ENCODE measurements around the gene CCT8. TPM values are rescaled to one million over a fixed set of nuclear protein-coding genes. Genes with fewer than 3 reads are reported as not detected.
"Not testable (repeated sequence)": the region's sequence is repeated elsewhere in the genome, so short reads cannot be mapped to it uniquely, and the experiment has no call there.

The CCT8 gene
- total and polyA plus RNA-seq, 4 experiments from 2014 or later: 109 to 173 (median 122) TPM

DNA sequence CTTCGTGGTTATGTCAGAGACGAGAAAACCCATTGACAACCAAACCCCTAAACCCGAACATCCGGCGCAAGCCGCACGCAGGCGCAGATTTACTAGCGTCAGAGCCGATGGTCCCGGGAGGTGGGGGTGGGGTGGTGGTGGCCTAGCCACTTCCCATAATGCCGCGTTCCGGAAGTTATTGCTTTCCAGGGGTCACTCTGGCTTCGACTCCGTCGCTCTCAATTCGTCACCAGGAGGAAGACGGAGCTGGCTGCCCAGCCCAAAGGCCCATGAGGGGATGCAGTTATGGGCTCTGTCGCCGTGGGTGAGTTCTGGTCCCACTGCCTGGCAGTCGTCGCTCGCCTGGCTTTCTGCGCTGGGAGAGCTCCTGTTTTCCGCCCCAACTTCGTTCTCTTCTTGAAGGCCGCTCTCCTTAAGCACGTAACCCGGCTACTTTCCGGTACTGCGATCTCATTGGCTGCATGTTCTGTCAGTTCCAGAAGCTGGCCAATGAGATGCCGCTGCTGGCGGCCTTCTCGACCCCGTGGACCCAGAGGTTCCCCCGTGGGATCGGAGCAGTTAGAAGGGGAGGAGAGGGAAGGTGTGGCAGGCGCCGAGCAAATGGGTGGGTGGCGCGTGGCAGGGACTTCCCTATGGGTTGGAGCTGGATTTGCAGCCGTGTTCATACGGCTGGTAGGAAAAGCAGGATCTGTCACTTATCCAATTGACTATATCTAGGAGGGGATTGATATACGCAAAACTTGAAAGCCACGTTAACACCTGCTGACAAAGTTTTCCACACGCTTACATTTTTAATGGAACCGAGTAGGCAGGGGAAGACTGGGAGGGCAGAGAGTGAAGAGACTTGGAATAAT, 48.7 kb downstream of the CCT8 start, which contains the start of gene USP16:
Gene USP16, plus strand, starts transcription at position 195 of the 854 bp plus-strand sequence. CDS start 3,246 bp downstream, outside the sequence.
- H3K27me3 ChIP-seq (ENCODE audit: insufficient read depth, low read length): no peaks in the 10 kb centered on the region
- no peaks in the 10 kb centered on the region for H3K9me3 ChIP-seq (ENCODE audit: control insufficient read depth in 1 of 2, low read length in 2 of 2)
- Mint-ChIP-seq H3K4me3 (peak within 1 kb of the TSS; percentile 96 to 99 (median 98)), H3K27ac (peak within 1 kb of the TSS; percentile 97 to 100 (median 100)), H3K36me3 (peaks cover 7 to 29% of the 10 kb centered on the region in 2 donors), H3K4me1 (peaks cover 34 to 76% (median 57%) of the 10 kb centered on the region in 4 donors), H3K9me3 (peaks cover 0 to 3% (median 0%) of the 10 kb centered on the region in 8 donors), H3K27me3 (no peaks in the 10 kb centered on the region)
- peak within 1 kb of the TSS; percentile 57 to 71 for H3K4me3 ChIP-seq (ENCODE audit: low read length in 2 of 2)
- peaks cover 59% of the 10 kb centered on the region for H3K4me1 ChIP-seq (ENCODE audit: insufficient read depth, low read length)
- no peaks in the 10 kb centered on the region for H3K36me3 ChIP-seq (ENCODE audit: insufficient read depth, low read length)
- ChIA-PET CTCF (ENCODE audit: partially characterized antibody) (interaction anchor here (1.2 to 2.7 kb wide), 4 partner anchors 21 to 52 kb away, joined by 3 to 16 read pairs (median 10); partner anchors contain the start of gene LTN1), POLR2A (ENCODE audit: partially characterized antibody) (interaction anchor here (0.7 to 10.5 kb wide), 19 partner anchors 9 to 275 kb away, joined by 3 to 383 read pairs (median 5); partner anchors contain the start of genes BACH1, CCT8 and LTN1)
- intact Hi-C loops (cut with micrococcal nuclease): loop anchor here (1.0 to 2.0 kb wide), 5 partner anchors 22 to 274 kb away; partner anchors contain the start of genes BACH1 and CCT8
- DNase-seq: peak; percentile 96 to 98 (median 97)
- H3K27ac ChIP-seq (ENCODE audit: low read depth, low read length): peak within 1 kb of the TSS; percentile 99

DNA sequence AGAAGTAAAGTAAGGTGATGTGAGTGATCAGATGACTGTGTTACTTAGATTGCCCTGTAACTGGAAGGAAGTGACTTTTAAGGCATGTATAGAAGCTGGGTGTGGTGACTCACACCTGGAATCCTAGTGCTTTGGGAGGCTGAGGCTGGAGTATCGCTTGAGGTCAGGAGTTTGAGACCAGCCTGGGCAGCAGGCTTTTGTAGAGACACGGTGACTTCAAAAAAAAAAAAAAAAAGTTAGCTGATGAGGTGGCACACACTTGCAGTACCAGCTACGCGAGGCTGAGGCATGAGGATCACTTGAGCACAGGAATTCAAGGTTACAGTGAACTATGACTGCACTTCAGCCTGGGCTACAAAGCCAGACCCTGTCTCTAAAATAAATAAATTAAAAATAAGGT, 51.3 kb downstream of the CCT8 start:
- peak overlapping the region; percentile 81 to 97 (median 89) for H3K27ac Mint-ChIP-seq
- no peaks in the 10 kb centered on the region for H3K27me3 Mint-ChIP-seq
- H3K4me3 Mint-ChIP-seq: peak overlapping the region; percentile 4 to 72 (median 48)
- Histone ChIP-seq H3K36me3 (ENCODE audit: insufficient read depth, low read length) (no peaks in the 10 kb centered on the region), H3K9me3 (ENCODE audit: control insufficient read depth in 1 of 2, low read length in 2 of 2) (no peaks in the 10 kb centered on the region), H3K4me1 (ENCODE audit: insufficient read depth, low read length) (peaks cover 66% of the 10 kb centered on the region), H3K27ac (ENCODE audit: low read depth, low read length) (peak overlapping the region; percentile 20), H3K27me3 (ENCODE audit: insufficient read depth, low read length) (no peaks in the 10 kb centered on the region), H3K4me3 (ENCODE audit: low read length in 2 of 2) (no peak overlapping the region)
- H3K4me1 Mint-ChIP-seq: peaks cover 35 to 83% (median 64%) of the 10 kb centered on the region in 4 donors
- ChIA-PET POLR2A (ENCODE audit: partially characterized antibody) (interaction anchor here (5.9 to 10.5 kb wide), 3 partner anchors 18 to 49 kb away, joined by 70 to 383 read pairs (median 107); partner anchors contain the start of genes CCT8 and LTN1), CTCF (ENCODE audit: partially characterized antibody) (interaction anchor here (0.7 to 2.1 kb wide), 5 partner anchors 13 to 54 kb away, joined by 3 to 5 read pairs (median 4); no protein-coding TSS in a partner anchor)
- H3K36me3 Mint-ChIP-seq: peaks cover 0 to 28% of the 10 kb centered on the region in 2 donors
- intact Hi-C loops (cut with micrococcal nuclease): no loop called here
- peak in 2 of 5 donors; percentile 15 to 26 for DNase-seq
- peaks cover 0 to 3% (median 0%) of the 10 kb centered on the region in 8 donors for H3K9me3 Mint-ChIP-seq

DNA sequence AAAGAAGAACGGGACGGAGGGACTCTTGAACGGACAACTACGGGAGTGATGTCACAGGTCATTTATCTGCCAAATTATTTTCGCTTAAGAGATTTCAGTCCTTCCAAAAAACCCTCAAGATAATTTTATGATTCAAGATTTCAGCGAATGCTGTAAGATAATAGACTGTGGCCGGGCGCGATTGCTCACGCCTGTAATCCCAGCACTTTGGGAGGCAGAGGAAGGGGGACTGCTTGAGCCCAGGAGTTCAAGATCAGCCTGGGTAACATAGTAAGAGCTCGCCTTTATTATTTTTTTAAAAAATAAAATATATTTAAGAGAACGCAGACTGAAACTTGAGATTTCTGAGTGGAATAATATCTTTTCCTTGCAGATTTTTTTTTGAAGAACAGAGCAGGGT, 54.9 kb downstream of the CCT8 start:
- no peaks in the 10 kb centered on the region for H3K9me3 Mint-ChIP-seq
- Histone ChIP-seq H3K27ac (ENCODE audit: low read depth, low read length) (peak overlapping the region; percentile 92), H3K4me1 (ENCODE audit: insufficient read depth, low read length) (peaks cover 39% of the 10 kb centered on the region), H3K27me3 (ENCODE audit: insufficient read depth, low read length) (no peaks in the 10 kb centered on the region), H3K9me3 (ENCODE audit: control insufficient read depth in 1 of 2, low read length in 2 of 2) (no peaks in the 10 kb centered on the region), H3K36me3 (ENCODE audit: insufficient read depth, low read length) (no peaks in the 10 kb centered on the region), H3K4me3 (ENCODE audit: low read length in 2 of 2) (peak overlapping the region; percentile 68 to 93)
- peaks cover 0 to 6% of the 10 kb centered on the region in 2 donors for H3K36me3 Mint-ChIP-seq
- ChIA-PET POLR2A (ENCODE audit: partially characterized antibody) (interaction anchor here (1.0 to 10.5 kb wide), 7 partner anchors 14 to 281 kb away, joined by 3 to 383 read pairs (median 5); partner anchors contain the start of genes CCT8 and LTN1), CTCF (ENCODE audit: partially characterized antibody) (interaction anchor here (1.7 to 1.8 kb wide), 2 partner anchors 15 to 16 kb away, joined by 4 to 12 read pairs; no protein-coding TSS in a partner anchor)
- peaks cover 19 to 52% (median 38%) of the 10 kb centered on the region in 4 donors for H3K4me1 Mint-ChIP-seq
- peak overlapping the region; percentile 78 to 99 (median 96) for H3K27ac Mint-ChIP-seq
- intact Hi-C loops (cut with micrococcal nuclease): no loop called here
- H3K27me3 Mint-ChIP-seq: no peaks in the 10 kb centered on the region
- peak overlapping the region; percentile 82 to 94 (median 92) for H3K4me3 Mint-ChIP-seq
- no peak for DNase-seq

DNA sequence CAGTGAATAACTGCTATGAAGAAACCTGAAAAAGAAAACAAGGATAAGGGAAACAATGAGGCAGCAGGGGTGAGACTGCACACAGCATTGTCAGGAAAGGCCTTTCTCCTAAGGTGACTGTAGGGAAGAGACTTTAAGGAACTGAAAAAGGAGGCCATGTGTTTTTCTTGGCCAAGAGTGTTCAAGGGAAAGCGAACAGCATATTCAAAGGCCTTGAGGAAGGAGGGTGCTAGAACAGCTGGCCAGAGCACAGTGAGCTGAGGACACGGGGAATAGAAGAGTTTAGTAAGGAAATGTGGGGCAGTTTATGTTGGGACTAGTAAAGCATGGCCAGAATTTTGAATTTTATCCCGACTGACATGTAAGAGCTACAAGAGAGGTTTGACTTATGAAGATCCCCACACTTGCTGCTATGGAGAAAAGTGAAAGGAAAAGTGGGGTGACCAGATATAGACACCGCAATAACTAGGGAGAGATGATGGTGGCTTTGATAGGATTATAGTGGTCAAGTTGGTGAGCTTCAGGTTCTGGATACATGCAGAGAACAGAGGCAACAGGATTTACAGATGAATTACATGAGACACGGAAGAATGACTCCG, 55.7 kb downstream of the CCT8 start:
- H3K9me3 ChIP-seq (ENCODE audit: control insufficient read depth in 1 of 2, low read length in 2 of 2): no peaks in the 10 kb centered on the region
- Mint-ChIP-seq H3K4me3 (peak overlapping the region; percentile 82 to 94 (median 90)), H3K27me3 (no peaks in the 10 kb centered on the region), H3K36me3 (peaks cover 0 to 6% of the 10 kb centered on the region in 2 donors), H3K9me3 (no peaks in the 10 kb centered on the region), H3K4me1 (peaks cover 15 to 47% (median 32%) of the 10 kb centered on the region in 4 donors), H3K27ac (peak overlapping the region; percentile 78 to 99 (median 84))
- no peaks in the 10 kb centered on the region for H3K36me3 ChIP-seq (ENCODE audit: insufficient read depth, low read length)
- intact Hi-C loops (cut with micrococcal nuclease): no loop called here
- H3K4me3 ChIP-seq (ENCODE audit: low read length in 2 of 2): peak overlapping the region in 1 of 2 donors; percentile 93
- H3K4me1 ChIP-seq (ENCODE audit: insufficient read depth, low read length): peaks cover 31% of the 10 kb centered on the region
- H3K27ac ChIP-seq (ENCODE audit: low read depth, low read length): peak overlapping the region; percentile 5
- ChIA-PET CTCF (ENCODE audit: partially characterized antibody) (interaction anchor here (1.7 to 1.8 kb wide), 2 partner anchors 14 to 15 kb away, joined by 4 to 12 read pairs; no protein-coding TSS in a partner anchor), POLR2A (ENCODE audit: partially characterized antibody) (interaction anchor here (1.4 to 10.5 kb wide), 4 partner anchors 13 to 56 kb away, joined by 4 to 383 read pairs (median 26); partner anchors contain the start of genes CCT8 and LTN1)
- H3K27me3 ChIP-seq (ENCODE audit: insufficient read depth, low read length): no peaks in the 10 kb centered on the region
- DNase-seq: no peak

DNA sequence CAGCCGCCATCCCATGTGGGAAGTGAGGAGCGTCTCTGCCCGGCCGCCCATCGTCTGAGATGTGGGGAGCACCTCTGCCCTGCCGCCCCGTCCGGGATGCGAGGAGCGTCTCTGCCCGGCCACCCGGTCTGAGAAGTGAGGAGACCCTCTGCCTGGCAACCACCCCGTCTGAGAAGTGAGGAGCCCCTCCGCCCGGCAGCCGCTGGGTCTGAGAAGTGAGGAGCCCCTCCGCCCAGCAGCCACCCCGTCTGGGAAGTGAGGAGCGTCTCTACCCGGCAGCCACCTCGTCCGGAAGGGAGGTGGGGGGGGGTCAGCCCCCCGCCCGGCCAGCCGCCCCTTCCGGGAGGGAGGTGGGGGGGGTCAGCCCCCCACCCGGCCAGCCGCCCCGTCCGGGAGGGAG, 62.2 kb downstream of the CCT8 start:
- H3K27ac ChIP-seq (ENCODE audit: low read depth, low read length); H3K4me3 Mint-ChIP-seq; H3K36me3 ChIP-seq (ENCODE audit: insufficient read depth, low read length); H3K27me3 Mint-ChIP-seq; H3K27ac Mint-ChIP-seq; DNase-seq; POLR2A ChIA-PET (ENCODE audit: partially characterized antibody); CTCF ChIA-PET (ENCODE audit: partially characterized antibody); H3K4me1 ChIP-seq (ENCODE audit: insufficient read depth, low read length); H3K27me3 ChIP-seq (ENCODE audit: insufficient read depth, low read length); H3K4me1 Mint-ChIP-seq; H3K9me3 ChIP-seq (ENCODE audit: control insufficient read depth in 1 of 2, low read length in 2 of 2); H3K9me3 Mint-ChIP-seq; H3K4me3 ChIP-seq (ENCODE audit: low read length in 2 of 2); intact Hi-C loops (cut with micrococcal nuclease): not testable (repeated sequence)
- H3K36me3 Mint-ChIP-seq: peaks cover 0 to 13% of the 10 kb centered on the region in 2 donors

DNA sequence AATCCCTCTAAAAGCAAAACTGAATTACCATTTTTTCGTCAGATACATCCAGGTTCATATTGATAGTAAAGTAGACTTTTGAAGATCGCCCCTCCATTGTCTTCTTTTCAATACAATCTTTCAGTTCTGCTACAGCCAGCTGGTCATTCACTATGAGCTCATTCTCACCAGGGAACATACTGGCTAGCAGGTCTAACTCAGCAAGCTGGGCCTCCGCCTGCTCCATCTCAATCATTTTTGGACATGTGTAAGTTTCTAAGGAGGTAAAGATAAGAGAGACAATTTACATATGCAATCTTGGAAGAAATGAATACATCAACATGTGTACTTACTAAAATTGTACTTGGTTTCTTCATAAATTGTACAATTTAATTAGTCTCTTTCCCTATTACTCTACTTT, 65.1 kb downstream of the CCT8 start:
- DNase-seq: no peak

More for the DNA sequence above, 65.1 kb downstream of the CCT8 start:
- Histone ChIP-seq H3K27me3 (ENCODE audit: insufficient read depth, low read length) (no peaks in the 10 kb centered on the region), H3K9me3 (ENCODE audit: control insufficient read depth in 1 of 2, low read length in 2 of 2) (no peaks in the 10 kb centered on the region), H3K4me1 (ENCODE audit: insufficient read depth, low read length) (peaks cover 5% of the 10 kb centered on the region), H3K4me3 (ENCODE audit: low read length in 2 of 2) (no peak overlapping the region), H3K27ac (ENCODE audit: low read depth, low read length) (no peak overlapping the region), H3K36me3 (ENCODE audit: insufficient read depth, low read length) (no peaks in the 10 kb centered on the region)
- Mint-ChIP-seq H3K4me3 (no peak overlapping the region), H3K27ac (no peak overlapping the region), H3K27me3 (no peaks in the 10 kb centered on the region), H3K36me3 (peaks cover 0 to 13% of the 10 kb centered on the region in 2 donors), H3K4me1 (peaks cover 0 to 6% (median 0%) of the 10 kb centered on the region in 4 donors), H3K9me3 (no peaks in the 10 kb centered on the region)
- intact Hi-C loops (cut with micrococcal nuclease): no loop called here
- ChIA-PET CTCF (ENCODE audit: partially characterized antibody) (interaction anchor here (0.9 to 1.8 kb wide), 2 partner anchors 14 to 340 kb away, joined by 3 to 5 read pairs; no protein-coding TSS in a partner anchor), POLR2A (ENCODE audit: partially characterized antibody) (interaction anchor here (1.3 to 10.3 kb wide), 2 partner anchors 13 to 16 kb away, joined by 3 to 383 read pairs; partner anchors contain the start of genes LTN1, RWDD2B and USP16)
